Panc1 (cell line): Measurements from ENCODE around the gene MTNR1A.

ENCODE experiments used
- POLR2AphosphoS5 ChIP-seq: IDR thresholded peaks from 2 replicates; pipeline ENCODE4 v1.6.1; 2012; ENCODE audit warnings: mild to moderate bottlenecking, low read depth, low read length, moderate library complexity
- SIN3A ChIP-seq: IDR thresholded peaks from 2 replicates; pipeline ENCODE4 v1.6.1; 2012; ENCODE audit warnings: low read depth, mild to moderate bottlenecking, low read length, moderate library complexity, borderline replicate concordance; ENCODE audit not compliant: insufficient read depth
- TCF7L2 ChIP-seq: IDR thresholded peaks from 2 replicates; pipeline ENCODE4 v1.6.1; 2011; ENCODE audit warnings: mild to moderate bottlenecking, low read depth, low read length, inconsistent platforms
- TF ChIP-seq, protein P1 (sequence below): fragments of 450-650 bp; IDR thresholded peaks from 2 replicates; pipeline ENCODE4 v1.5.1; 2017; ENCODE audit warnings: mild to moderate bottlenecking
- TF ChIP-seq, protein P2 (sequence below), 2 experiments: IDR thresholded peaks; 2 replicates each; pipeline ENCODE4 v1.6.1; 2011 to 2012; ENCODE audit warnings: low read depth in 2 of 2, control low read depth in 1 of 2, low read length in 1 of 2, mild to moderate bottlenecking in 1 of 2, moderate library complexity in 1 of 2; ENCODE audit not compliant: insufficient read depth in 1 of 2

GRCh38 chr4:186514271-186514950, 41.0 kb downstream of the MTNR1A start:
- TF ChIP-seq, protein P1, sequence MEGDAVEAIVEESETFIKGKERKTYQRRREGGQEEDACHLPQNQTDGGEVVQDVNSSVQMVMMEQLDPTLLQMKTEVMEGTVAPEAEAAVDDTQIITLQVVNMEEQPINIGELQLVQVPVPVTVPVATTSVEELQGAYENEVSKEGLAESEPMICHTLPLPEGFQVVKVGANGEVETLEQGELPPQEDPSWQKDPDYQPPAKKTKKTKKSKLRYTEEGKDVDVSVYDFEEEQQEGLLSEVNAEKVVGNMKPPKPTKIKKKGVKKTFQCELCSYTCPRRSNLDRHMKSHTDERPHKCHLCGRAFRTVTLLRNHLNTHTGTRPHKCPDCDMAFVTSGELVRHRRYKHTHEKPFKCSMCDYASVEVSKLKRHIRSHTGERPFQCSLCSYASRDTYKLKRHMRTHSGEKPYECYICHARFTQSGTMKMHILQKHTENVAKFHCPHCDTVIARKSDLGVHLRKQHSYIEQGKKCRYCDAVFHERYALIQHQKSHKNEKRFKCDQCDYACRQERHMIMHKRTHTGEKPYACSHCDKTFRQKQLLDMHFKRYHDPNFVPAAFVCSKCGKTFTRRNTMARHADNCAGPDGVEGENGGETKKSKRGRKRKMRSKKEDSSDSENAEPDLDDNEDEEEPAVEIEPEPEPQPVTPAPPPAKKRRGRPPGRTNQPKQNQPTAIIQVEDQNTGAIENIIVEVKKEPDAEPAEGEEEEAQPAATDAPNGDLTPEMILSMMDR: no peak
- TF ChIP-seq SIN3A: no peak
- TF ChIP-seq TCF7L2: no peak
- TF ChIP-seq, protein P2, sequence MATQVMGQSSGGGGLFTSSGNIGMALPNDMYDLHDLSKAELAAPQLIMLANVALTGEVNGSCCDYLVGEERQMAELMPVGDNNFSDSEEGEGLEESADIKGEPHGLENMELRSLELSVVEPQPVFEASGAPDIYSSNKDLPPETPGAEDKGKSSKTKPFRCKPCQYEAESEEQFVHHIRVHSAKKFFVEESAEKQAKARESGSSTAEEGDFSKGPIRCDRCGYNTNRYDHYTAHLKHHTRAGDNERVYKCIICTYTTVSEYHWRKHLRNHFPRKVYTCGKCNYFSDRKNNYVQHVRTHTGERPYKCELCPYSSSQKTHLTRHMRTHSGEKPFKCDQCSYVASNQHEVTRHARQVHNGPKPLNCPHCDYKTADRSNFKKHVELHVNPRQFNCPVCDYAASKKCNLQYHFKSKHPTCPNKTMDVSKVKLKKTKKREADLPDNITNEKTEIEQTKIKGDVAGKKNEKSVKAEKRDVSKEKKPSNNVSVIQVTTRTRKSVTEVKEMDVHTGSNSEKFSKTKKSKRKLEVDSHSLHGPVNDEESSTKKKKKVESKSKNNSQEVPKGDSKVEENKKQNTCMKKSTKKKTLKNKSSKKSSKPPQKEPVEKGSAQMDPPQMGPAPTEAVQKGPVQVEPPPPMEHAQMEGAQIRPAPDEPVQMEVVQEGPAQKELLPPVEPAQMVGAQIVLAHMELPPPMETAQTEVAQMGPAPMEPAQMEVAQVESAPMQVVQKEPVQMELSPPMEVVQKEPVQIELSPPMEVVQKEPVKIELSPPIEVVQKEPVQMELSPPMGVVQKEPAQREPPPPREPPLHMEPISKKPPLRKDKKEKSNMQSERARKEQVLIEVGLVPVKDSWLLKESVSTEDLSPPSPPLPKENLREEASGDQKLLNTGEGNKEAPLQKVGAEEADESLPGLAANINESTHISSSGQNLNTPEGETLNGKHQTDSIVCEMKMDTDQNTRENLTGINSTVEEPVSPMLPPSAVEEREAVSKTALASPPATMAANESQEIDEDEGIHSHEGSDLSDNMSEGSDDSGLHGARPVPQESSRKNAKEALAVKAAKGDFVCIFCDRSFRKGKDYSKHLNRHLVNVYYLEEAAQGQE (IDR thresholded peaks at IDR 0.05; ENCODE audit: insufficient read depth in 1 of 2, low read depth in 2 of 2, low read length in 1 of 2): no peak
- TF ChIP-seq POLR2AphosphoS5: no peak
